Measurements from ENCODE around the gene HYI. TPM values are rescaled to one million over a fixed set of nuclear protein-coding genes. Genes with fewer than 3 reads are reported as not detected.
A peak's percentile ranks its signal among the peaks of the same experiment; 100 is the strongest.

HYI gene
- total RNA-seq, 1 donor from 2014 or later: 22.6 TPM

- Mint-ChIP-seq H3K4me3 (ENCODE audit: low read depth) (peak overlapping the region; percentile 27), H3K27me3 (ENCODE audit: low read depth) (peaks cover 28% of the 10 kb centered on the region)
- intact Hi-C loops (cut with micrococcal nuclease): loop anchor here (2.0 to 10.0 kb wide), 2 partner anchors 91 to 283 kb away; partner anchors contain the start of genes CFAP57, EBNA1BP2 and ELOVL1
Observed at GRCh38 chr1:43455213-43455889, 1.6 kb upstream of the HYI start.

GRCh38 chr1:43454270-43455011 lies 710 bp upstream of the HYI start:
- intact Hi-C loops (cut with micrococcal nuclease): loop anchor here (2.0 to 10.0 kb wide), 3 partner anchors 90 to 282 kb away; partner anchors contain the start of genes CFAP57, EBNA1BP2, ELOVL1 and KDM4A
- Mint-ChIP-seq H3K9me3 (peaks cover 4% of the 10 kb centered on the region), H3K4me3 (ENCODE audit: low read depth) (peak overlapping the region; percentile 82), H3K4me1 (ENCODE audit: low read depth) (peaks cover 17% of the 10 kb centered on the region), H3K27me3 (ENCODE audit: low read depth) (peaks cover 26% of the 10 kb centered on the region), H3K27ac (peak overlapping the region; percentile 84), H3K36me3 (ENCODE audit: low read depth) (peaks cover 33% of the 10 kb centered on the region)
- peak; percentile 71 for DNase-seq (ENCODE audit: low spot score)

More at GRCh38 chr1:43455213-43455889, 1.6 kb upstream of the HYI start:
- H3K4me1 Mint-ChIP-seq (ENCODE audit: low read depth): peaks cover 17% of the 10 kb centered on the region
- H3K9me3 Mint-ChIP-seq: peaks cover 4% of the 10 kb centered on the region
- DNase-seq (ENCODE audit: low spot score): no peak
- H3K27ac Mint-ChIP-seq: peak overlapping the region; percentile 12
- H3K36me3 Mint-ChIP-seq (ENCODE audit: low read depth): peaks cover 24% of the 10 kb centered on the region

GRCh38 chr1:43452789-43453441 lies 816 bp downstream of the HYI start:
- Mint-ChIP-seq H3K4me1 (ENCODE audit: low read depth) (peaks cover 17% of the 10 kb centered on the region), H3K9me3 (peaks cover 4% of the 10 kb centered on the region), H3K36me3 (ENCODE audit: low read depth) (peaks cover 38% of the 10 kb centered on the region), H3K27me3 (ENCODE audit: low read depth) (peaks cover 11% of the 10 kb centered on the region), H3K4me3 (ENCODE audit: low read depth) (peak overlapping the region; percentile 76), H3K27ac (peak overlapping the region; percentile 68)
- no peak for DNase-seq (ENCODE audit: low spot score)
- intact Hi-C loops (cut with micrococcal nuclease): loop anchor here (5.0 to 10.0 kb wide), 2 partner anchors 88 to 199 kb away; partner anchors contain the start of genes ELOVL1 and KDM4A

- Mint-ChIP-seq H3K27ac (peak overlapping the region; percentile 68), H3K9me3 (peaks cover 4% of the 10 kb centered on the region), H3K36me3 (ENCODE audit: low read depth) (peaks cover 48% of the 10 kb centered on the region), H3K4me1 (ENCODE audit: low read depth) (peaks cover 17% of the 10 kb centered on the region), H3K27me3 (ENCODE audit: low read depth) (peaks cover 6% of the 10 kb centered on the region), H3K4me3 (ENCODE audit: low read depth) (peak overlapping the region; percentile 76)
- no peak for DNase-seq (ENCODE audit: low spot score)
- intact Hi-C loops (cut with micrococcal nuclease): loop anchor here (5.0 to 10.0 kb wide), 2 partner anchors 87 to 200 kb away; partner anchors contain the start of genes ELOVL1 and KDM4A
Observed at GRCh38 chr1:43451701-43452532, 1.8 kb downstream of the HYI start.

GRCh38 chr1:43451157-43451591 lies 2.6 kb downstream of the HYI start:
- H3K4me1 Mint-ChIP-seq (ENCODE audit: low read depth): peaks cover 17% of the 10 kb centered on the region
- H3K36me3 Mint-ChIP-seq (ENCODE audit: low read depth): peaks cover 54% of the 10 kb centered on the region
- no peak overlapping the region for H3K4me3 Mint-ChIP-seq (ENCODE audit: low read depth)
- H3K9me3 Mint-ChIP-seq: peaks cover 4% of the 10 kb centered on the region
- intact Hi-C loops (cut with micrococcal nuclease): loop anchor here (5.0 to 10.0 kb wide), 2 partner anchors 86 to 201 kb away; partner anchors contain the start of genes ELOVL1 and KDM4A
- no peak overlapping the region for H3K27ac Mint-ChIP-seq
- H3K27me3 Mint-ChIP-seq (ENCODE audit: low read depth): peaks cover 3% of the 10 kb centered on the region
- DNase-seq (ENCODE audit: low spot score): no peak

- no peak for DNase-seq (ENCODE audit: low spot score)
- intact Hi-C loops (cut with micrococcal nuclease): loop anchor here (5.0 to 10.0 kb wide), 2 partner anchors 86 to 202 kb away; partner anchors contain the start of genes ELOVL1 and KDM4A
- H3K36me3 Mint-ChIP-seq (ENCODE audit: low read depth): peaks cover 62% of the 10 kb centered on the region
- no peaks in the 10 kb centered on the region for H3K9me3 Mint-ChIP-seq
- H3K4me3 Mint-ChIP-seq (ENCODE audit: low read depth): no peak overlapping the region
- no peaks in the 10 kb centered on the region for H3K27me3 Mint-ChIP-seq (ENCODE audit: low read depth)
- H3K27ac Mint-ChIP-seq: no peak overlapping the region
- H3K4me1 Mint-ChIP-seq (ENCODE audit: low read depth): peaks cover 17% of the 10 kb centered on the region
Observed at GRCh38 chr1:43450251-43450941, 3.3 kb downstream of the HYI start.

- intact Hi-C loops (cut with micrococcal nuclease): loop anchor here (5.0 to 10.0 kb wide), 2 partner anchors 85 to 203 kb away; partner anchors contain the start of genes ELOVL1 and KDM4A
- H3K27ac Mint-ChIP-seq: no peak overlapping the region
- no peak overlapping the region for H3K4me3 Mint-ChIP-seq (ENCODE audit: low read depth)
- no peaks in the 10 kb centered on the region for H3K27me3 Mint-ChIP-seq (ENCODE audit: low read depth)
- H3K4me1 Mint-ChIP-seq (ENCODE audit: low read depth): peaks cover 14% of the 10 kb centered on the region
- no peak for DNase-seq (ENCODE audit: low spot score)
- H3K36me3 Mint-ChIP-seq (ENCODE audit: low read depth): peaks cover 68% of the 10 kb centered on the region
- no peaks in the 10 kb centered on the region for H3K9me3 Mint-ChIP-seq
Observed at GRCh38 chr1:43449708-43450069, 4.0 kb downstream of the HYI start.

GRCh38 chr1:43448955-43449707 lies 4.6 kb downstream of the HYI start:
- H3K4me3 Mint-ChIP-seq (ENCODE audit: low read depth): no peak overlapping the region
- peaks cover 8% of the 10 kb centered on the region for H3K4me1 Mint-ChIP-seq (ENCODE audit: low read depth)
- intact Hi-C loops (cut with micrococcal nuclease): no loop called here
- H3K27ac Mint-ChIP-seq: no peak overlapping the region
- H3K9me3 Mint-ChIP-seq: no peaks in the 10 kb centered on the region
- H3K27me3 Mint-ChIP-seq (ENCODE audit: low read depth): no peaks in the 10 kb centered on the region
- peaks cover 70% of the 10 kb centered on the region for H3K36me3 Mint-ChIP-seq (ENCODE audit: low read depth)
- no peak for DNase-seq (ENCODE audit: low spot score)

- H3K4me1 Mint-ChIP-seq (ENCODE audit: low read depth): peaks cover 7% of the 10 kb centered on the region
- H3K36me3 Mint-ChIP-seq (ENCODE audit: low read depth): peaks cover 72% of the 10 kb centered on the region
- H3K9me3 Mint-ChIP-seq: no peaks in the 10 kb centered on the region
- no peak overlapping the region for H3K27ac Mint-ChIP-seq
- intact Hi-C loops (cut with micrococcal nuclease): no loop called here
- no peak for DNase-seq (ENCODE audit: low spot score)
- no peak overlapping the region for H3K4me3 Mint-ChIP-seq (ENCODE audit: low read depth)
- no peaks in the 10 kb centered on the region for H3K27me3 Mint-ChIP-seq (ENCODE audit: low read depth)
Observed at GRCh38 chr1:43447891-43448708, 5.6 kb downstream of the HYI start.

- peaks cover 67% of the 10 kb centered on the region for H3K36me3 Mint-ChIP-seq (ENCODE audit: low read depth)
- H3K4me3 Mint-ChIP-seq (ENCODE audit: low read depth): no peak overlapping the region
- no peaks in the 10 kb centered on the region for H3K27me3 Mint-ChIP-seq (ENCODE audit: low read depth)
- no peaks in the 10 kb centered on the region for H3K9me3 Mint-ChIP-seq
- no peak for DNase-seq (ENCODE audit: low spot score)
- H3K4me1 Mint-ChIP-seq (ENCODE audit: low read depth): no peaks in the 10 kb centered on the region
- no peak overlapping the region for H3K27ac Mint-ChIP-seq
- intact Hi-C loops (cut with micrococcal nuclease): no loop called here
Observed at GRCh38 chr1:43446881-43447835, 6.6 kb downstream of the HYI start.
